Hepatocyte (in vitro differentiated cells): Measurements from ENCODE around the gene GRM4.

Experiments used
- EZH2phosphoT487 ChIP-seq: fragments of 200-600 bp; sonication (generic); IDR thresholded peaks from one replicate; pipeline ENCODE4 v1.6.1; 2018; ENCODE audit warnings: antibody characterized with exemption, mild to moderate bottlenecking, low read depth, moderate library complexity; ENCODE audit not compliant: unreplicated experiment, severe bottlenecking
- TF ChIP-seq, protein P1 (sequence below): fragments of 200-600 bp; sonication (generic); IDR thresholded peaks from 2 replicates; pipeline ENCODE4 v1.5.1; 2016; ENCODE audit warnings: antibody characterized with exemption, mild to moderate bottlenecking; ENCODE audit not compliant: poor library complexity

DNA sequence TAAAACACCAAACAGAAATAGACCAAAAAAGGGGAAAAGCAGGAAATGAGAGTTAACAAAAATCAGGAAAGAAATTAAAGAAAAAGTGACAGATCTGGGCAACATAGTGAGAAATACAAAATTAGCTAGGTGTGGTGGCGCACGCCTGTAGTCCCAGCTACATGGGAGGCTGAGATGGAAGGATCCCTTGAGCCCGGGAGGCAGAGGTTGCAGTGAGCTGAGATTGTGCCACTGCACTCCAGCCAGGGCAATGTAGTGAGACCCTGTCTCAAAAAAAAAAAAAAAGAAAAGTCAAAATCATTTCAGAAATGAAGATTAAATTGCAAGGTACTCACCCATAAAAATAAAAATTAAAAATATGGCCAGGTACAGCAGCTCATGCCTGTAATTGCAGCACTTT is 13.0 kb upstream of the GRM4 start:
- TF ChIP-seq, protein P1, sequence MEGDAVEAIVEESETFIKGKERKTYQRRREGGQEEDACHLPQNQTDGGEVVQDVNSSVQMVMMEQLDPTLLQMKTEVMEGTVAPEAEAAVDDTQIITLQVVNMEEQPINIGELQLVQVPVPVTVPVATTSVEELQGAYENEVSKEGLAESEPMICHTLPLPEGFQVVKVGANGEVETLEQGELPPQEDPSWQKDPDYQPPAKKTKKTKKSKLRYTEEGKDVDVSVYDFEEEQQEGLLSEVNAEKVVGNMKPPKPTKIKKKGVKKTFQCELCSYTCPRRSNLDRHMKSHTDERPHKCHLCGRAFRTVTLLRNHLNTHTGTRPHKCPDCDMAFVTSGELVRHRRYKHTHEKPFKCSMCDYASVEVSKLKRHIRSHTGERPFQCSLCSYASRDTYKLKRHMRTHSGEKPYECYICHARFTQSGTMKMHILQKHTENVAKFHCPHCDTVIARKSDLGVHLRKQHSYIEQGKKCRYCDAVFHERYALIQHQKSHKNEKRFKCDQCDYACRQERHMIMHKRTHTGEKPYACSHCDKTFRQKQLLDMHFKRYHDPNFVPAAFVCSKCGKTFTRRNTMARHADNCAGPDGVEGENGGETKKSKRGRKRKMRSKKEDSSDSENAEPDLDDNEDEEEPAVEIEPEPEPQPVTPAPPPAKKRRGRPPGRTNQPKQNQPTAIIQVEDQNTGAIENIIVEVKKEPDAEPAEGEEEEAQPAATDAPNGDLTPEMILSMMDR: no peak
- TF ChIP-seq EZH2phosphoT487: no peak
